Measurements from ENCODE around the gene ASXL2.

Gene ASXL2

DNA sequence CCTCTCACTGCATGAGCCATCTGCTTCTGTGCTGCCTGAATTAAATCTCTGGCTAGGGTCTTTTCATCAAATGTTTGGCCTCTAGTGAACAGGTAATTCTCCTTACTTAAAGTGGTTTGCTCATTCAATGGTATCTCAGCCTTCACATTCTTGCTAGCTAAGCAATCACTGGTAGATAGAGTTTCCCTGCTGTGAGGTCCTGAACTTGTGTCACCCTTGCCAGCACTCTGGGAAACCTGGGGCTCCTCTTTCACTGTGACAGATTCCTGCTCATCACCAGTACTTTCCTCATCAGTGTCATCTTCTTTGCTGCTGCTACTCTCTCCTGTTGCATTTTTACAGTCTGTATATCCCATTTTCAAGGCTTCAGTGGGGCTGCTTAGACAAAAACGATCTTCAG, 135.8 kb downstream of the ASXL2 start:
- Histone ChIP-seq H3K36me3 (ENCODE audit: control insufficient read depth in 1 of 2, insufficient read depth in 2 of 2, low read length in 2 of 2) (peaks cover 31 to 35% of the 10 kb centered on the region in 2 donors), H3K27me3 (ENCODE audit: control insufficient read depth in 1 of 2, insufficient read depth in 2 of 2, low read length in 2 of 2) (no peaks in the 10 kb centered on the region), H3K9me3 (ENCODE audit: control insufficient read depth in 1 of 2, low read length in 2 of 2) (no peaks in the 10 kb centered on the region), H3K9ac (ENCODE audit: low read depth in 1 of 2, low read length in 2 of 2) (no peak overlapping the region), H3K4me3 (ENCODE audit: low read depth in 1 of 2, low read length in 2 of 2) (no peak overlapping the region), H3K27ac (ENCODE audit: low read depth, low read length) (no peak overlapping the region), H3K4me1 (ENCODE audit: control insufficient read depth in 1 of 2, insufficient read depth in 2 of 2, low read length in 2 of 2) (no peaks in the 10 kb centered on the region)

DNA sequence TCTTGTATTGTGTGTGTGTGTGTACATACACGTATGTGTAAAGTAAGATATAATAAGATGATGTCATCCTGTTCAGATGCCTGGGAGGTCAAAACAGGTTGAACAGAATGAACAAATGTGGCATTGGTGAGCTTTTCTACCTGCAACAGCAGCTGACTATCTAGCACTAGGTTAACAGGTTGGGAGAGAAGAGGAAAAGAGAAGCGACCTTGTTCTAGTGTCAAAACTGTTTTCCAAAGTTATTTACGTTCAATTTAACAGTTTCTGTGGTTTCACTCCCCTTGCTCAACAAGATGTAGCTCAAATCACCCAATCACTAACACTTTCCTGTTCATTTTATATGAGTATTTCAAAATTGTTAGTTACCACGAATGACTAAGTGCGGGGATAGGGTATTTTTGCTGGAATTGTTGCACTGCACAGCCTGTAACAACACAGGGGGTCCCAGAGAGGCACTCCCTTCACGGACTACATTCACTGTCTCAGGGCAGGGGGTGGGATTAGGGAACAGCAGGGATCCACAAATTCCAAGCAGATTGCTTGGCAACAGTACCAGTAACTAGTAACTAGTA, 137.4 kb downstream of the ASXL2 start:
- Histone ChIP-seq H3K27me3 (ENCODE audit: control insufficient read depth in 1 of 2, insufficient read depth in 2 of 2, low read length in 2 of 2) (no peaks in the 10 kb centered on the region), H3K9ac (ENCODE audit: low read depth in 1 of 2, low read length in 2 of 2) (no peak overlapping the region), H3K27ac (ENCODE audit: low read depth, low read length) (no peak overlapping the region), H3K4me1 (ENCODE audit: control insufficient read depth in 1 of 2, insufficient read depth in 2 of 2, low read length in 2 of 2) (peaks cover 0 to 4% of the 10 kb centered on the region in 2 donors), H3K36me3 (ENCODE audit: control insufficient read depth in 1 of 2, insufficient read depth in 2 of 2, low read length in 2 of 2) (peaks cover 31 to 35% of the 10 kb centered on the region in 2 donors), H3K4me3 (ENCODE audit: low read depth in 1 of 2, low read length in 2 of 2) (no peak overlapping the region), H3K9me3 (ENCODE audit: control insufficient read depth in 1 of 2, low read length in 2 of 2) (no peaks in the 10 kb centered on the region)

DNA sequence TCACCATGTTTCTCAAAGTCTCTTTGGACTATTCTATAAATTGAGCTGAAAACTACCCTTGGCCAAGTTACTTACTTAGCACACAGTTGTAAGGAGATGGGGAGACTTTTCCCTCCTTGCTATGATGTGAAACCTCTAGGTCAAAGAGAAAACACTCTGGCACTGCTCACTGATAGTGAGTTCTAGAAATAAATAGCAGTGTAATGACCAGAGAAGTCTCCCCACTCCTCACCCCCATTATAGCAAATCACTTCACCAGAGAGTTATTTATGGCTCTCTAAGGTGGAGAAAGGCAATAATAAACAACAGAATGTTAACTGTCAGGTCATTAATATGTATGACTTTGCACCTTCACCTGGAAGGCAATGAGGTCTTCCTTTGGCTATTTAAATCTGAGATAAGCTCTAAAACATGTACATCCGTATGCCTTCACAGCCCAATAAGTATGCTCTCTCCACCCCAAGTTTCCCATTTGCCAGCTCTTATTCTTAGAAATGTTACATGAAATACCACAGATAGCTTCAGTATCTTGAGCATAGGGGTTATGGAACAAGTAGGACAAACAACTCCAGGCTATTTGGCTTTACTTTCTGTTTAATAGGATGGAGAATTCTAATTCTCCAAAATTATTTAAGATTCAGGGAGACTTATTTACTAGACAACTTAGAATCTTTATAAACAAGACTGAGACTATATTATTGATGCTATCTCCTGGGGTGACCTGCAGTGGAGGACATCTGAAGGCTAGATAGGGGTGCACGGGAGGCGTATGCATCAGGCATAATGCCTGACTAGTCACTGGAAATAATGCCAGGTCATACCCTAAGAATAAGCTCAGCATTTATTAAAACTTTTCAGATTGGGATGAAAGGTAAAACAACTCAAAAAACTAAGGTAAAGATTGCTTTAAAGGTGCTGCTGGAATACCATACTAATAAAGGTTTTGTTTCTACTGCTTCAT, 139.6 kb downstream of the ASXL2 start:
- Histone ChIP-seq H3K4me3 (ENCODE audit: low read depth in 1 of 2, low read length in 2 of 2) (no peak overlapping the region), H3K27ac (ENCODE audit: low read depth, low read length) (no peak overlapping the region), H3K36me3 (ENCODE audit: control insufficient read depth in 1 of 2, insufficient read depth in 2 of 2, low read length in 2 of 2) (peaks cover 20 to 24% of the 10 kb centered on the region in 2 donors), H3K9me3 (ENCODE audit: control insufficient read depth in 1 of 2, low read length in 2 of 2) (no peaks in the 10 kb centered on the region), H3K9ac (ENCODE audit: low read depth in 1 of 2, low read length in 2 of 2) (no peak overlapping the region), H3K4me1 (ENCODE audit: control insufficient read depth in 1 of 2, insufficient read depth in 2 of 2, low read length in 2 of 2) (peaks cover 0 to 4% of the 10 kb centered on the region in 2 donors), H3K27me3 (ENCODE audit: control insufficient read depth in 1 of 2, insufficient read depth in 2 of 2, low read length in 2 of 2) (no peaks in the 10 kb centered on the region)

DNA sequence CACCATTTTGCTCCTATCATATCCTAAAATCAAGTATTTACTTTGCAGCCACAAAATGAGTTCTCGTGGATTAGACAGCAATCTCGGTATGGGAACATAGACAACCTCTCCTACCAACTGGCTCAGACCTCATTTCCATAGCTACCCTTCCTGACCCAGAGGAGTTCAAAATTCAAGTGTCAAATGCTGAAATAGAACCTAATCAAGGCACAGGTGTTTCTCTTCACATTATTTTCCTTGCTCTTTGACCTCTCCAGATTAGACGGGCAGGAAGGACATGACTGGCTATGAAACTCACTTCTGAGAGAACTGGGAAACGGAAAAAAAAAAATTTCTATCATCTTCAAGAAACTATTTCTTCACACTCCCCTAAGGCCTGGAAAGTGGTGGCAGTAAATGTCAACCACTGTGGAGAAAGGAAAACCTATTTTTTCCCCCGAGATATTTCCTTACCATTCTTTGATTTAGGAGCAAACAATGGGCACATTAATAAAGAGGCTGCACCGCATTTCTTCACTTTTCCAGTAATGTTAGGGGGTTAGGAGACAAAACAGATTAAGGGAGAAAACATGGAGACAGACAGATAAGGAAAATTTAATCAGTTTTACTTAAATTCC, 141.3 kb downstream of the ASXL2 start:
- peaks cover 4 to 9% of the 10 kb centered on the region in 2 donors for H3K36me3 ChIP-seq (ENCODE audit: control insufficient read depth in 1 of 2, insufficient read depth in 2 of 2, low read length in 2 of 2)
- H3K4me1 ChIP-seq (ENCODE audit: control insufficient read depth in 1 of 2, insufficient read depth in 2 of 2, low read length in 2 of 2), result peaks cover 0 to 4% of the 10 kb centered on the region in 2 donors
- no peak overlapping the region for H3K27ac ChIP-seq (ENCODE audit: low read depth, low read length)
- H3K4me3 ChIP-seq (ENCODE audit: low read depth in 1 of 2, low read length in 2 of 2), result no peak overlapping the region
- no peak overlapping the region for H3K9ac ChIP-seq (ENCODE audit: low read depth in 1 of 2, low read length in 2 of 2)
- no peaks in the 10 kb centered on the region for H3K27me3 ChIP-seq (ENCODE audit: control insufficient read depth in 1 of 2, insufficient read depth in 2 of 2, low read length in 2 of 2)
- H3K9me3 ChIP-seq (ENCODE audit: control insufficient read depth in 1 of 2, low read length in 2 of 2), result no peaks in the 10 kb centered on the region

DNA sequence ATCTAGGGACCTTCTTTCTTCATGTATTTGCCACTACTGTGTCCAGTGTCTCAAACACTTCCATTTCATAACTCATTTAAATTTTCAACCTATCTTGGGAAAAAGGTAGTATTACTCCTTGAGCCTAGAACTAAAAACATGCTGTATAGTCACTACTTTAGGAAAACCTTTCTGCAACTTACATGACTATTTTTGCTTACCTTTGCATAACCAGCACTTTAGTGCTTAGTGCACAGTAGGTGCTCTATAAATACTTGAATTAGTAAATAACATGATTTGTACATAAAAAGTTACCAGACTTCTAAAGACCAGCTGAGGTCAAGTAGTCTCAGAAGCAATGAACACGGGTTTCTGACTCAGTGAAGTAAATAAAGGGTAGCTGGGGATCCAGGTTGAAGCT, 142.5 kb downstream of the ASXL2 start:
- H3K9me3 ChIP-seq (ENCODE audit: control insufficient read depth in 1 of 2, low read length in 2 of 2), result no peaks in the 10 kb centered on the region
- no peak overlapping the region for H3K9ac ChIP-seq (ENCODE audit: low read depth in 1 of 2, low read length in 2 of 2)
- H3K27me3 ChIP-seq (ENCODE audit: control insufficient read depth in 1 of 2, insufficient read depth in 2 of 2, low read length in 2 of 2), result no peaks in the 10 kb centered on the region
- H3K4me3 ChIP-seq (ENCODE audit: low read depth in 1 of 2, low read length in 2 of 2), result no peak overlapping the region
- no peak overlapping the region for H3K27ac ChIP-seq (ENCODE audit: low read depth, low read length)
- H3K4me1 ChIP-seq (ENCODE audit: control insufficient read depth in 1 of 2, insufficient read depth in 2 of 2, low read length in 2 of 2), result peaks cover 0 to 4% of the 10 kb centered on the region in 2 donors
- no peaks in the 10 kb centered on the region for H3K36me3 ChIP-seq (ENCODE audit: control insufficient read depth in 1 of 2, insufficient read depth in 2 of 2, low read length in 2 of 2)

DNA sequence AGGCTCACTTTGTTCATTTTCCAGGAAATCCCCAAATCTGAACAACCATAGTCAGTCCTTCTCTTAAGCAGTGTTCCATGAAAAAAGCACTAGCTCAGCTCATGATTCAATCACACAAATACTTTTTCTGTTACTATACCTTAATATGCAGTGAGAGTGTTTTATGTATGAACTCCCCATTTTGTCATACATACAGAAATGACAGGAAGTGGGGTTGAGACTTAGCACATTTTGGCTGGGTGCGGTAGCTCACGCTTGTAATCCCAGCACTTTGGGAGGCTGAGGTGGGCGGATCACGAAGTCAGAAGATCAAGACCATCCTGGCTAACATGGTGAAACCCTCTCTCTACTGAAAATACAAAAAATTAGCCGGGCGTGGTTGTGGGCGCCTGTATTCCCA, 149.7 kb downstream of the ASXL2 start:
- H3K9me3 ChIP-seq (ENCODE audit: control insufficient read depth in 1 of 2, low read length in 2 of 2), result no peaks in the 10 kb centered on the region
- no peak overlapping the region for H3K4me3 ChIP-seq (ENCODE audit: low read depth in 1 of 2, low read length in 2 of 2)
- no peak overlapping the region for H3K9ac ChIP-seq (ENCODE audit: low read depth in 1 of 2, low read length in 2 of 2)
- H3K36me3 ChIP-seq (ENCODE audit: control insufficient read depth in 1 of 2, insufficient read depth in 2 of 2, low read length in 2 of 2), result no peaks in the 10 kb centered on the region
- no peak overlapping the region for H3K27ac ChIP-seq (ENCODE audit: low read depth, low read length)
- H3K4me1 ChIP-seq (ENCODE audit: control insufficient read depth in 1 of 2, insufficient read depth in 2 of 2, low read length in 2 of 2), result no peaks in the 10 kb centered on the region
- H3K27me3 ChIP-seq (ENCODE audit: control insufficient read depth in 1 of 2, insufficient read depth in 2 of 2, low read length in 2 of 2), result no peaks in the 10 kb centered on the region

DNA sequence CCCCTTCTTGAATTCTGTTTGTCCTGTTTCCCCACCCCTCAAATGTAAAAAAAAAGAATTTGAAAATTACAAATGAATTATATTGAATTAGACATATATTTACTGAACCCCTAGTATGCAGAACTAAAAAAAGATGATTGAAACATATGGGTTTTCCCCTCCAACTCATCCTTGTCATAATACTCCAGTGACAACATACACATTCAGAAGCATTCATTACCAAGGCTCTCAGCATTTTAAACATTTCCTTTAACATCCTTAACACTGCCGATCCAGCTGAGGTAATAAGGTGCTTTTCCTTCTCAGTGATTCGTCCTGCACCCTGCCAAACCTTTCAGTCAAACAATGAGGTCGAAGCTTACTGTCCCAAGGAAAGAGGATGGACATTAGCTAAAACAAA, 151.8 kb downstream of the ASXL2 start:
- Histone ChIP-seq H3K27ac (ENCODE audit: low read depth, low read length) (no peak overlapping the region), H3K9ac (ENCODE audit: low read depth in 1 of 2, low read length in 2 of 2) (no peak overlapping the region), H3K4me1 (ENCODE audit: control insufficient read depth in 1 of 2, insufficient read depth in 2 of 2, low read length in 2 of 2) (no peaks in the 10 kb centered on the region)

DNA sequence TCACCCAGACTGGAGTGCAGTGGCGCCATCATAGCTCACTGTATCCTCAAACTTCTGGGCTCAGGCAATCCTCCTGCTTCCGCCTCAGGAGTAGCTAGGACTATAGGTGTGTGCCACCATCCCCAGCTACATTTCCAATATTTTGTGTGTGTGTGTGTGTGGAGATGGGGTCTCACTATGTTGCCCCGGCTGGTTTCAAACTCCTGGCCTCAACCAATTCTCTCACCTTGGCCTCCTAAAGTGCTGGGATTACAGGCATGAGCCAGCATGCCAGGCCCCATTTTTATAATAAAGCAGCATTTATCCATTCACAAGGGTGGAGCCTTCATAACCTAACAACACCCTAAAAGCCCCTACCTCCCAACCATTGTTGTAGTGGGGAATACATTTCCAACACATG, 152.4 kb downstream of the ASXL2 start:
- Histone ChIP-seq H3K27ac (ENCODE audit: low read depth, low read length) (no peak overlapping the region), H3K27me3 (ENCODE audit: control insufficient read depth in 1 of 2, insufficient read depth in 2 of 2, low read length in 2 of 2) (peaks cover 0 to 5% of the 10 kb centered on the region in 2 donors), H3K4me3 (ENCODE audit: low read depth in 1 of 2, low read length in 2 of 2) (no peak overlapping the region), H3K4me1 (ENCODE audit: control insufficient read depth in 1 of 2, insufficient read depth in 2 of 2, low read length in 2 of 2) (no peaks in the 10 kb centered on the region), H3K36me3 (ENCODE audit: control insufficient read depth in 1 of 2, insufficient read depth in 2 of 2, low read length in 2 of 2) (no peaks in the 10 kb centered on the region), H3K9me3 (ENCODE audit: control insufficient read depth in 1 of 2, low read length in 2 of 2) (no peaks in the 10 kb centered on the region), H3K9ac (ENCODE audit: low read depth in 1 of 2, low read length in 2 of 2) (no peak overlapping the region)

More for the DNA sequence above, 151.8 kb downstream of the ASXL2 start:
- no peaks in the 10 kb centered on the region for H3K36me3 ChIP-seq (ENCODE audit: control insufficient read depth in 1 of 2, insufficient read depth in 2 of 2, low read length in 2 of 2)
- no peaks in the 10 kb centered on the region for H3K9me3 ChIP-seq (ENCODE audit: control insufficient read depth in 1 of 2, low read length in 2 of 2)
- peaks cover 0 to 5% of the 10 kb centered on the region in 2 donors for H3K27me3 ChIP-seq (ENCODE audit: control insufficient read depth in 1 of 2, insufficient read depth in 2 of 2, low read length in 2 of 2)
- no peak overlapping the region for H3K4me3 ChIP-seq (ENCODE audit: low read depth in 1 of 2, low read length in 2 of 2)

DNA sequence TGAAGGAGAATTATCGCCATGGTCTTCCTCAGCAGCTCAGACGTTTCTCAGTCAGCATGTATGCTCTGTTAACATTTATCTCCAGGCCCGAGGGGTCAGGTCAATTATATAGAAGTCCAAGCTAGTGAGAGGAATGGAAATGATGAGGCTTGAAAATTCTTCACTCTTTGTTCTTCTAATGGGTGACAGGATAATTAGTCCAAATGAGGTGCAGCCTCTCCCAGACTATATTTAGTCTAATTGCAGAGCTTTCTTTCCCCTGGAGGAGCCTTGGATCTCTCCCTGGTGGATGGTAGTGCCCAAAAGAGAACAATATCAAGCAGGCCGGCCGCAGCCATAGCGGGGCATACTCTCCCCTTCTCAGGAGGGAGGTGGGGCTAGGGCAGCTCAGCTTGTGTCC, 153.5 kb downstream of the ASXL2 start:
- no peak overlapping the region for H3K4me3 ChIP-seq (ENCODE audit: low read depth in 1 of 2, low read length in 2 of 2)
- peaks cover 0 to 8% of the 10 kb centered on the region in 2 donors for H3K27me3 ChIP-seq (ENCODE audit: control insufficient read depth in 1 of 2, insufficient read depth in 2 of 2, low read length in 2 of 2)
- H3K36me3 ChIP-seq (ENCODE audit: control insufficient read depth in 1 of 2, insufficient read depth in 2 of 2, low read length in 2 of 2), result no peaks in the 10 kb centered on the region
- no peak overlapping the region for H3K27ac ChIP-seq (ENCODE audit: low read depth, low read length)
- no peaks in the 10 kb centered on the region for H3K9me3 ChIP-seq (ENCODE audit: control insufficient read depth in 1 of 2, low read length in 2 of 2)
- no peaks in the 10 kb centered on the region for H3K4me1 ChIP-seq (ENCODE audit: control insufficient read depth in 1 of 2, insufficient read depth in 2 of 2, low read length in 2 of 2)
- no peak overlapping the region for H3K9ac ChIP-seq (ENCODE audit: low read depth in 1 of 2, low read length in 2 of 2)

DNA sequence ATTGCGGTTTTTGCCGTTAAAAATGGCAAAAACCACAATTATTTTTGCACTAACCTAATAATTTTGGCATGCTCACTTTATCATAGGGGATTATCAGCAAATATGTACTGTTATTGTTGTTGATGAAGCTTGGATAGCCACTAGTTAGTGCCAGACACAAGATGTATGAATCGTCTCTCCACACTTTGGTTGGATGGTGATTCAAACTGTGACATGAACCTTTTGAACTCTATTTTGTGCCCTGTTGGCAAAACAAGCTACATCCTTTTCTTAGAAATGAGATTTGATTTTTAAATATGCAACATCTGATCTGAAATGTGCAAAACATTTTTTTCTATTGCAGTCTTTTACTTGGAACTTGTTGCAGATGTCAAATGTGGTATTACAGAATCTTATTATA, 156.1 kb downstream of the ASXL2 start:
- no peak overlapping the region for H3K4me3 ChIP-seq (ENCODE audit: low read depth in 1 of 2, low read length in 2 of 2)
- H3K9me3 ChIP-seq (ENCODE audit: control insufficient read depth in 1 of 2, low read length in 2 of 2), result no peaks in the 10 kb centered on the region
- no peaks in the 10 kb centered on the region for H3K36me3 ChIP-seq (ENCODE audit: control insufficient read depth in 1 of 2, insufficient read depth in 2 of 2, low read length in 2 of 2)
- no peak overlapping the region for H3K9ac ChIP-seq (ENCODE audit: low read depth in 1 of 2, low read length in 2 of 2)
- no peak overlapping the region for H3K27ac ChIP-seq (ENCODE audit: low read depth, low read length)
- H3K27me3 ChIP-seq (ENCODE audit: control insufficient read depth in 1 of 2, insufficient read depth in 2 of 2, low read length in 2 of 2), result peaks cover 0 to 8% of the 10 kb centered on the region in 2 donors
- no peaks in the 10 kb centered on the region for H3K4me1 ChIP-seq (ENCODE audit: control insufficient read depth in 1 of 2, insufficient read depth in 2 of 2, low read length in 2 of 2)
